DMS114 treated with DMSO at 0.1 percent for 48 hours (cell line): ENCODE data around the gene EPHA3.

Source experiments
- DNase-seq: peaks from one replicate; lab custom pipeline; 2025; ENCODE audit not compliant: unreplicated experiment; lab: John Stamatoyannopoulos, UW

The EPHA3 gene

GRCh38 chr3:89227218-89227617, 119.8 kb downstream of the EPHA3 start:
- DNase-seq, result no peak

GRCh38 chr3:89227634-89228033, 120.2 kb downstream of the EPHA3 start:
- DNase-seq, result no peak

GRCh38 chr3:89232155-89232554, 124.7 kb downstream of the EPHA3 start:
- DNase-seq, result no peak

- DNase-seq, result no peak
These were observed 127.2 kb downstream of the EPHA3 start for GRCh38 chr3:89234620-89235019.

GRCh38 chr3:89238846-89239245, 131.4 kb downstream of the EPHA3 start:
- no peak for DNase-seq

- no peak for DNase-seq
These were observed 132.4 kb downstream of the EPHA3 start for GRCh38 chr3:89239774-89240173.

GRCh38 chr3:89245612-89246011, 138.2 kb downstream of the EPHA3 start:
- no peak for DNase-seq

- DNase-seq, result no peak
These were observed 138.9 kb downstream of the EPHA3 start for GRCh38 chr3:89246326-89246725.

GRCh38 chr3:89250742-89251141, 143.3 kb downstream of the EPHA3 start:
- DNase-seq, result no peak

GRCh38 chr3:89252016-89252415, 144.6 kb downstream of the EPHA3 start:
- no peak for DNase-seq

GRCh38 chr3:89252860-89253259, 145.4 kb downstream of the EPHA3 start:
- no peak for DNase-seq

- DNase-seq, result no peak
These were observed 149.0 kb downstream of the EPHA3 start for GRCh38 chr3:89256395-89256794.

GRCh38 chr3:89256882-89257281, 149.5 kb downstream of the EPHA3 start:
- DNase-seq, result no peak

GRCh38 chr3:89260721-89261120, 153.3 kb downstream of the EPHA3 start:
- no peak for DNase-seq

- no peak for DNase-seq
These were observed 154.3 kb downstream of the EPHA3 start for GRCh38 chr3:89261673-89262072.

GRCh38 chr3:89262309-89262929, 155.0 kb downstream of the EPHA3 start:
- no peak for DNase-seq

- DNase-seq, result no peak
These were observed 156.7 kb downstream of the EPHA3 start for GRCh38 chr3:89264037-89264560.

- DNase-seq, result no peak
These were observed 158.7 kb downstream of the EPHA3 start for GRCh38 chr3:89266074-89266473.

- no peak for DNase-seq
These were observed 160.6 kb downstream of the EPHA3 start for GRCh38 chr3:89268059-89268458.

GRCh38 chr3:89270201-89270600, 162.8 kb downstream of the EPHA3 start:
- no peak for DNase-seq

GRCh38 chr3:89275001-89275400, 167.6 kb downstream of the EPHA3 start:
- no peak for DNase-seq

- no peak for DNase-seq
These were observed 168.7 kb downstream of the EPHA3 start for GRCh38 chr3:89276116-89276515.

- DNase-seq, result no peak
These were observed 171.0 kb downstream of the EPHA3 start for GRCh38 chr3:89278302-89279025.
